Transverse colon (tissue), 4 donors: ENCODE data around the gene NEDD4L. TPM values are rescaled to one million over a fixed set of nuclear protein-coding genes. Genes with fewer than 3 reads are reported as not detected.

Experiments used
- DNase-seq: peaks from one replicate; pipeline ENCODE4 v3.0.0-alpha.2; 2019
- H3K27ac ChIP-seq, 4 donors: fragments of 200-600 bp; sonication (generic); 2 replicates each; pipeline ENCODE4 v1.5.1; 2016 to 2018; ENCODE audit warnings: inconsistent platforms in 4 of 4
- H3K27me3 ChIP-seq: fragments of 200-600 bp; sonication (generic); 2 replicates; pipeline ENCODE4 v1.5.1; 2017; ENCODE audit warnings: inconsistent platforms
- H3K36me3 ChIP-seq, 4 donors: fragments of 200-600 bp; sonication (generic); 2 replicates each; pipeline ENCODE4 v1.5.1; 2017 to 2019; ENCODE audit warnings: inconsistent platforms in 4 of 4
- H3K4me1 ChIP-seq, 4 donors: fragments of 200-600 bp; sonication (generic); 2 replicates each; pipeline ENCODE4 v1.5.1; 2017 to 2020; ENCODE audit warnings: inconsistent platforms in 4 of 4
- H3K4me3 ChIP-seq, 4 donors: fragments of 200-600 bp; sonication (generic); 1 replicate in 1 of 4; 2 replicates in 3 of 4; pipeline versions ENCODE4 v1.5.1 to v1.6.1; 2017 to 2019; ENCODE audit warnings: inconsistent platforms in 4 of 4
- H3K9me3 ChIP-seq, 2 donors: fragments of 200-600 bp; sonication (generic); 2 replicates each; pipeline ENCODE4 v1.5.1; 2017 to 2019; ENCODE audit warnings: inconsistent platforms in 2 of 2
- EP300 ChIP-seq: sonication (generic); formaldehyde crosslinking; IDR thresholded peaks from one replicate; pipeline ENCODE4 v1.6.1; 2017; ENCODE audit warnings: antibody characterized with exemption, low read depth
- POLR2A ChIP-seq: fragments of 450-650 bp; IDR thresholded peaks from one replicate; pipeline ENCODE4 v1.6.1; 2016; ENCODE audit warnings: antibody characterized with exemption, mild to moderate bottlenecking, moderate library complexity
- POLR2AphosphoS5 ChIP-seq, 3 donors: sonication (generic); formaldehyde crosslinking; IDR thresholded peaks; one replicate each; pipeline ENCODE4 v1.6.1; 2016; ENCODE audit warnings: antibody characterized with exemption in 3 of 3
- WGBS, 2 donors: methylation state at CpG; one replicate each; pipeline ENCODE4 v1.1.5; 2018; ENCODE audit warnings: low coverage in 1 of 2; 5-methylcytosine and 5-hydroxymethylcytosine counted together
- in situ Hi-C, 4 donors: fragments of 200-750 bp; cut with MboI; loops; one replicate each; pipeline versions ENCODE4 v1.15.0 to v1.15.1; 2017; ENCODE audit warnings: low sequenced_read_pairs in 3 of 4, low pct_ligation_motif_present in 1 of 4, low pct_unique_long_range_greater_than_20kb in 1 of 4
- intact Hi-C: fragments of 100-400 bp; cut with DNase I; formaldehyde crosslinking; loops from one replicate; pipeline ENCODE4 v1.15.1; 2023; ENCODE audit warnings: low total_unique reads
- total RNA-seq, 4 donors: library from RNA; depleted of rRNA; stranded (reverse); fragments of >200 nt; gene quantifications; one replicate each; pipeline ENCODE4 v1.1.0, GENCODE V29; 2016
- TF ChIP-seq, protein P1 (sequence below), 5 experiments: fragments of 200-600 bp in 3 of 5; fragments of 450-650 bp in 2 of 5; sonication (generic) in 3 of 5; IDR thresholded peaks; 1 replicate in 2 of 5; 2 replicates in 3 of 5; pipeline ENCODE4 v1.5.1; 2016 to 2017; ENCODE audit warnings: antibody characterized with exemption in 5 of 5, inconsistent platforms in 3 of 5, mild to moderate bottlenecking in 2 of 5, moderate library complexity in 1 of 5

NEDD4L gene
- total RNA-seq, 4 donors from 2014 or later, result 217 to 773 (median 305) TPM

GRCh38 chr18:58270396-58270795 lies 226.4 kb downstream of the NEDD4L start:
- Histone ChIP-seq H3K27me3 (no peaks in the 10 kb centered on the region), H3K27ac (no peak overlapping the region), H3K36me3 (no peaks in the 10 kb centered on the region), H3K9me3 (no peaks in the 10 kb centered on the region), H3K4me3 (no peak overlapping the region), H3K4me1 (peaks cover 0 to 27% (median 1%) of the 10 kb centered on the region in 4 donors)
- intact Hi-C loops, result no loop called here
- in situ Hi-C loops, result no loop called here
- DNase-seq, result no peak
- 74 to 85% methylated on average over 3 to 4 of the region's 4 CpGs for WGBS, 2 donors
- no peak for TF ChIP-seq EP300

DNA sequence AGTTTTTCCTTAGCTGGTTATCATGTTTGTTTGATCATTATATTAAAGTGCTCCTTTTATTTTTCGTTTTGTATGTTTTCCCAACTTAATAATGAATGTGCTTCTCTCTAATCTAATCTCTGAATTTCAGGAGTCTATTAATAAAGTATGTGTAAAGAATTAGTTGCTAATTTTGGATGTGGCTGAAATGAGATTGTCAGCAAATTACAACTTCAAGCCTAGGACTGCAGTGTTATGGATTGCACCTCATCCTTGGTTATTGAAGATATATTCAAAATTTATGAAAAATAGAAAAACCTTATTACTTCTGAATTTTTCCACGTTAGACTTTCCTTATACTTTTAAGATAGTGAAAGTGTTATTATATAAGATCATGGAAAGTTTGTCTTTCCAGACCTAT lies 227.7 kb downstream of the NEDD4L start:
- Histone ChIP-seq H3K27me3 (no peaks in the 10 kb centered on the region), H3K4me3 (no peak overlapping the region), H3K4me1 (peaks cover 0 to 38% (median 10%) of the 10 kb centered on the region in 4 donors), H3K27ac (no peak overlapping the region), H3K36me3 (no peaks in the 10 kb centered on the region), H3K9me3 (no peaks in the 10 kb centered on the region)
- WGBS, 2 donors, result 63 to 69% methylated on average over 2 of the region's 2 CpGs
- in situ Hi-C loops, result no loop called here
- DNase-seq, result no peak
- TF ChIP-seq POLR2AphosphoS5 (IDR thresholded peaks at IDR 0.05) (no peak), EP300 (no peak), POLR2A (no peak)
- TF ChIP-seq, protein P1, sequence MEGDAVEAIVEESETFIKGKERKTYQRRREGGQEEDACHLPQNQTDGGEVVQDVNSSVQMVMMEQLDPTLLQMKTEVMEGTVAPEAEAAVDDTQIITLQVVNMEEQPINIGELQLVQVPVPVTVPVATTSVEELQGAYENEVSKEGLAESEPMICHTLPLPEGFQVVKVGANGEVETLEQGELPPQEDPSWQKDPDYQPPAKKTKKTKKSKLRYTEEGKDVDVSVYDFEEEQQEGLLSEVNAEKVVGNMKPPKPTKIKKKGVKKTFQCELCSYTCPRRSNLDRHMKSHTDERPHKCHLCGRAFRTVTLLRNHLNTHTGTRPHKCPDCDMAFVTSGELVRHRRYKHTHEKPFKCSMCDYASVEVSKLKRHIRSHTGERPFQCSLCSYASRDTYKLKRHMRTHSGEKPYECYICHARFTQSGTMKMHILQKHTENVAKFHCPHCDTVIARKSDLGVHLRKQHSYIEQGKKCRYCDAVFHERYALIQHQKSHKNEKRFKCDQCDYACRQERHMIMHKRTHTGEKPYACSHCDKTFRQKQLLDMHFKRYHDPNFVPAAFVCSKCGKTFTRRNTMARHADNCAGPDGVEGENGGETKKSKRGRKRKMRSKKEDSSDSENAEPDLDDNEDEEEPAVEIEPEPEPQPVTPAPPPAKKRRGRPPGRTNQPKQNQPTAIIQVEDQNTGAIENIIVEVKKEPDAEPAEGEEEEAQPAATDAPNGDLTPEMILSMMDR (IDR thresholded peaks at IDR 0.05), result no peak
- intact Hi-C loops, result no loop called here

DNA sequence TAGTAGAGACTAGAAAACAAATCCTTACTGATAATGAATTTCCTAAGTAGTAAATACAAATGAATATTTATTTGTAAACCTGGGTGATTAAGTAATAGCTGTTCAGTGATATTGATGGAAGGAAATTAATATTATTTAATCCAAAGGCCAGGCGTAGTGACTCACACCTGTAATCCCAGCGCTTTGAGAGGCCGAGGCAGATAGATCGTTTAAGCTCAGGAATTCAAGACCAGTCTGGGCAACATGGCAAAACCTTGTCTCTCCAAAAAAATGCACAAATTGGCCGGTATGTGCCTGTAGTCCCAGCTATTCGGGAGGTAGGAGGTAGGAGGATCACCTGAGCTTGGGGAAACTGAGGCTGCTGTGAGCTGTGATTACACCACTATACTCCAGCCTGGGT lies 228.2 kb downstream of the NEDD4L start:
- no peaks in the 10 kb centered on the region for H3K9me3 ChIP-seq
- no peak overlapping the region for H3K4me3 ChIP-seq
- in situ Hi-C loops, result no loop called here
- H3K27ac ChIP-seq, result no peak overlapping the region
- intact Hi-C loops, result no loop called here
- DNase-seq, result no peak
- H3K4me1 ChIP-seq, result peaks cover 4 to 42% (median 14%) of the 10 kb centered on the region in 4 donors
- no peaks in the 10 kb centered on the region for H3K27me3 ChIP-seq
- no peak for TF ChIP-seq POLR2A
- TF ChIP-seq, protein P1 (IDR thresholded peaks at IDR 0.05), result no peak
- no peak for TF ChIP-seq POLR2AphosphoS5 (IDR thresholded peaks at IDR 0.05)
- no peak for TF ChIP-seq EP300
- 80 to 97% methylated on average over 1 to 6 of the region's 6 CpGs for WGBS, 2 donors
- H3K36me3 ChIP-seq, result no peaks in the 10 kb centered on the region

DNA sequence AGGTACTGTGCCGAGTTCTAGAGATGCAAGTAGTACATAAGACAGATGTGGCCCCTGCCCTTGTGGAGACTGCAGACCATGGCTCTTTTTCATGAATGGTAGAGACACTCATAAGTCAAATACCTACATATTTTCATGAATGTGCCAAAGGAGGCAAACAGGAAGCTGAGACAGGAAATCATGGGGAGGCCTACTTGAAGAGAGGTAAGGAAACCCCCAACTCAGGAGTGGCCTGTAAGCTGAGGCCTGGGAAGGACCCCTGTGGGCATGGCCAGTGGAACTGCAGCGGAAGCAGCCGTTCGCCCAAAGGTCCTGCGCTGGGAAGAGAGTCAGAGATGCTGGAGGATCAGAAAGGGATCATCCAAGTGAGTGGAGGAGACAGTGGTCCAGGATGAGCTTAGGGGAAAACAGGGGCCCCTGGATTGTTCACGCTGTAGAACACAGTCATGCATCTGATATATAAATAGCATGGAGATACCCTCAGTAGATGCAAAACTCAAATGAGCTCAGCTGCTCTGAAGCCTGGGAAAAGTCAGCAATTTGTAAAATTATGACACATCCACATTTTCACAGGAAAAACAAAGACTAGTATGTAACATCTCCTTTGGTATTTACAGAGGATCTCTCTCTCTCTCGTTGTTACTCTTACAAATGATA lies 228.9 kb downstream of the NEDD4L start:
- Histone ChIP-seq H3K4me1 (peaks cover 5 to 48% (median 18%) of the 10 kb centered on the region in 4 donors), H3K9me3 (no peaks in the 10 kb centered on the region), H3K36me3 (no peaks in the 10 kb centered on the region), H3K27ac (no peak overlapping the region), H3K4me3 (no peak overlapping the region), H3K27me3 (no peaks in the 10 kb centered on the region)
- intact Hi-C loops (no loop called here), in situ Hi-C loops (no loop called here)
- WGBS, 2 donors, result 75 to 87% methylated on average over 3 to 7 of the region's 7 CpGs
- no peak for TF ChIP-seq POLR2A
- TF ChIP-seq POLR2AphosphoS5 (IDR thresholded peaks at IDR 0.05), result no peak
- DNase-seq, result no peak

DNA sequence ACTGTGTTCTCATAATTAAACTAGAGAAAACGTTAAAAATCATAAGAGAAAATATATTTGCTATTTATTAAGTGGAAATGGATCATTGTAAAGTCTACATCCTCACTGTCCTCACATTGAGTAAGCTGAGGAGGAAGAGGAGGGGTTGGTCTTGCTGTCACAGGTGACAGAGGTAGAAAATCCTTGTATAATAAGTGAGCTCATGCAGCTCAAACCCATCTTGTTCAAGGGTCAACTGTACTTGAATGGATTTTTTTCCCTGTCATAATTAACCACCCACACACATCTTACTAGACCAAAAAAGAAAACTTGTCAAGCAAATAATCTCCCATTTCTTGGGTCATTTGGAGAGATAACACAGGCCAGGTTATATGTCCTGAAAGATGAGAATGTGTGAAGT lies 231.2 kb downstream of the NEDD4L start:
- intact Hi-C loops, result no loop called here
- Histone ChIP-seq H3K36me3 (no peaks in the 10 kb centered on the region), H3K27me3 (no peaks in the 10 kb centered on the region), H3K4me3 (no peak overlapping the region), H3K9me3 (no peaks in the 10 kb centered on the region), H3K4me1 (peaks cover 5 to 46% (median 26%) of the 10 kb centered on the region in 4 donors), H3K27ac (no peak overlapping the region)
- DNase-seq, result no peak
- in situ Hi-C loops, result no loop called here
- TF ChIP-seq POLR2A (no peak), EP300 (no peak)
- TF ChIP-seq, protein P1 (IDR thresholded peaks at IDR 0.05), result no peak
- 44 to 89% methylated on average over 1 of the region's 1 CpG for WGBS, 2 donors
